GM21786 (cell line): ENCODE data around the gene ZFP62.
"Not testable (repeated sequence)": the region's sequence is repeated elsewhere in the genome, so short reads cannot be mapped to it uniquely, and the experiment has no call there.

Experiments used
- ATAC-seq: cut with Tn5 transposase; IDR thresholded peaks from one replicate; pipeline ENCODE4 v1.9.1; 2021; ENCODE audit not compliant: unreplicated experiment

Gene ZFP62

GRCh38 chr5:180860887-180861822, at the start of gene ZFP62:
TSS of gene ZFP62 (minus strand) at chr5:180861276. CDS start at chr5:180861219, 57 bp downstream.
- ATAC-seq, result peak; percentile 83

GRCh38 chr5:180910735-180911134, 49.7 kb upstream of the ZFP62 start:
- ATAC-seq, result no peak

GRCh38 chr5:180910182-180910581, 49.1 kb upstream of the ZFP62 start:
- ATAC-seq, result no peak

GRCh38 chr5:180909782-180910181, 48.7 kb upstream of the ZFP62 start:
- ATAC-seq, result no peak

- no peak for ATAC-seq
Measured at GRCh38 chr5:180908998-180909731, 48.1 kb upstream of the ZFP62 start.

- ATAC-seq, result no peak
Measured at GRCh38 chr5:180908400-180908799, 47.3 kb upstream of the ZFP62 start.

- no peak for ATAC-seq
Measured at GRCh38 chr5:180901319-180902009, 40.4 kb upstream of the ZFP62 start.

- ATAC-seq, result no peak
Measured at GRCh38 chr5:180900178-180900577, 39.1 kb upstream of the ZFP62 start.

- ATAC-seq, result no peak
Measured at GRCh38 chr5:180898621-180899246, 37.7 kb upstream of the ZFP62 start, which contains the start of gene BTNL8. TSS of gene BTNL8 (plus strand) at chr5:180899159. CDS start at chr5:180899311, 152 bp downstream.

- not testable (repeated sequence) for ATAC-seq
Measured at GRCh38 chr5:180895330-180895729, 34.3 kb upstream of the ZFP62 start.

- no peak for ATAC-seq
Measured at GRCh38 chr5:180889381-180889780, 28.3 kb upstream of the ZFP62 start.

- not testable (repeated sequence) for ATAC-seq
Measured at GRCh38 chr5:180885845-180886529, 24.9 kb upstream of the ZFP62 start.

GRCh38 chr5:180875860-180876426, 14.9 kb upstream of the ZFP62 start:
- no peak for ATAC-seq

- ATAC-seq, result no peak
Measured at GRCh38 chr5:180874804-180875582, 13.9 kb upstream of the ZFP62 start.

- peak; percentile 64 for ATAC-seq
Measured at GRCh38 chr5:180873615-180874520, 12.8 kb upstream of the ZFP62 start.

- no peak for ATAC-seq
Measured at GRCh38 chr5:180872419-180872818, 11.3 kb upstream of the ZFP62 start.

GRCh38 chr5:180870276-180871068, 9.4 kb upstream of the ZFP62 start:
- no peak for ATAC-seq
